NCI-H526 (cell line): ENCODE measurements around the gene KCNIP1.
"Not testable (repeated sequence)": the region's sequence is repeated elsewhere in the genome, so short reads cannot be mapped to it uniquely, and the experiment has no call there.

Source experiments
- DNase-seq, 2 experiments: peaks; one replicate each; lab custom pipeline; 2025; lab: John Stamatoyannopoulos, UW

The KCNIP1 gene

GRCh38 chr5:170749911-170750431 is 246.2 kb downstream of the KCNIP1 start:
- DNase-seq: no peak

GRCh38 chr5:170750791-170751190 is 247.0 kb downstream of the KCNIP1 start:
- DNase-seq: no peak

- DNase-seq: no peak
These were observed 247.8 kb downstream of the KCNIP1 start for GRCh38 chr5:170751631-170752030.

GRCh38 chr5:170752257-170753215 is 248.7 kb downstream of the KCNIP1 start:
- DNase-seq: no peak

- DNase-seq: no peak
These were observed 249.5 kb downstream of the KCNIP1 start for GRCh38 chr5:170753311-170753710.

GRCh38 chr5:170754508-170754907 is 250.7 kb downstream of the KCNIP1 start:
- not testable (repeated sequence) for DNase-seq

- no peak for DNase-seq
These were observed 252.0 kb downstream of the KCNIP1 start for GRCh38 chr5:170755679-170756456.

GRCh38 chr5:170756691-170757090 is 252.9 kb downstream of the KCNIP1 start:
- DNase-seq: no peak

GRCh38 chr5:170757182-170757601 is 253.4 kb downstream of the KCNIP1 start:
- DNase-seq: no peak

GRCh38 chr5:170757669-170758068 is 253.8 kb downstream of the KCNIP1 start:
- no peak for DNase-seq

- no peak for DNase-seq
These were observed 254.7 kb downstream of the KCNIP1 start for GRCh38 chr5:170758481-170758880.

GRCh38 chr5:170760113-170760512 is 256.3 kb downstream of the KCNIP1 start:
- no peak for DNase-seq

- DNase-seq: no peak
These were observed 257.4 kb downstream of the KCNIP1 start for GRCh38 chr5:170761048-170761707.

GRCh38 chr5:170761708-170762066 is 257.9 kb downstream of the KCNIP1 start:
- DNase-seq: no peak

GRCh38 chr5:170762298-170762697 is 258.5 kb downstream of the KCNIP1 start:
- not testable (repeated sequence) for DNase-seq

- DNase-seq: not testable (repeated sequence)
These were observed 262.0 kb downstream of the KCNIP1 start for GRCh38 chr5:170765868-170766267.

GRCh38 chr5:170769246-170769645 is 265.4 kb downstream of the KCNIP1 start:
- no peak for DNase-seq

- no peak for DNase-seq
These were observed 266.1 kb downstream of the KCNIP1 start for GRCh38 chr5:170769898-170770416.

- DNase-seq: no peak
These were observed 267.7 kb downstream of the KCNIP1 start for GRCh38 chr5:170771496-170771895.

- DNase-seq: no peak
These were observed 269.5 kb downstream of the KCNIP1 start for GRCh38 chr5:170773024-170773985.

- no peak for DNase-seq
These were observed 271.0 kb downstream of the KCNIP1 start for GRCh38 chr5:170774831-170775230.
